RCC 7860 (cell line): ENCODE data around the gene EPS8L2.
"Not testable (repeated sequence)": the region's sequence is repeated elsewhere in the genome, so short reads cannot be mapped to it uniquely, and the experiment has no call there.

Experiments
- DNase-seq: peaks from one replicate; pipeline ENCODE4 v3.0.0-alpha.2; 2015; ENCODE audit warnings: low spot score
- FAIRE-seq: peaks from 2 replicates; lab custom pipeline; 2012; peaks lifted over from hg19 to GRCh38; lab: Jason Lieb, UNC

Gene EPS8L2

GRCh38 chr11:723120-723883, 17.3 kb downstream of the EPS8L2 start:
- peak; percentile 28 for DNase-seq
- no peak for FAIRE-seq

- DNase-seq, result no peak
- FAIRE-seq, result no peak
These were observed 18.2 kb downstream of the EPS8L2 start for GRCh38 chr11:724049-724777.

GRCh38 chr11:724778-725386, 18.9 kb downstream of the EPS8L2 start:
- no peak for DNase-seq
- no peak for FAIRE-seq

- FAIRE-seq (no peak), DNase-seq (no peak)
These were observed 19.7 kb downstream of the EPS8L2 start for GRCh38 chr11:725624-726202.

GRCh38 chr11:726278-727220, 20.5 kb downstream of the EPS8L2 start:
- no peak for FAIRE-seq
- DNase-seq, result no peak

- no peak for FAIRE-seq
- no peak for DNase-seq
These were observed 21.3 kb downstream of the EPS8L2 start for GRCh38 chr11:727281-727701.

- peak; percentile 97 for DNase-seq
- peak; percentile 93 for FAIRE-seq
These were observed 22.1 kb downstream of the EPS8L2 start for GRCh38 chr11:727859-728748.

- DNase-seq (no peak), FAIRE-seq (no peak)
These were observed 23.0 kb downstream of the EPS8L2 start for GRCh38 chr11:728901-729491.

GRCh38 chr11:729492-730074, 23.6 kb downstream of the EPS8L2 start:
- no peak for FAIRE-seq

GRCh38 chr11:733072-733471, 27.0 kb downstream of the EPS8L2 start:
- DNase-seq (no peak), FAIRE-seq (no peak)

More at GRCh38 chr11:729492-730074, 23.6 kb downstream of the EPS8L2 start:
- no peak for DNase-seq

- not testable (repeated sequence) for DNase-seq, FAIRE-seq
These were observed 28.5 kb downstream of the EPS8L2 start for GRCh38 chr11:734541-734940.

- no peak for FAIRE-seq
- no peak for DNase-seq
These were observed 31.3 kb downstream of the EPS8L2 start for GRCh38 chr11:737366-737765.

- FAIRE-seq, DNase-seq: not testable (repeated sequence)
These were observed 31.9 kb downstream of the EPS8L2 start for GRCh38 chr11:737899-738298.

- DNase-seq (no peak), FAIRE-seq (no peak)
These were observed 36.1 kb downstream of the EPS8L2 start for GRCh38 chr11:742156-742546.

GRCh38 chr11:742571-743201, 36.7 kb downstream of the EPS8L2 start:
- DNase-seq (no peak), FAIRE-seq (no peak)

- FAIRE-seq, result no peak
- no peak for DNase-seq
These were observed 39.4 kb downstream of the EPS8L2 start for GRCh38 chr11:745428-745827.

GRCh38 chr11:746289-747157, 40.5 kb downstream of the EPS8L2 start:
- DNase-seq (peak; percentile 46), FAIRE-seq (no peak)
